Measurements from ENCODE around the gene SRCIN1.

The SRCIN1 gene

DNA sequence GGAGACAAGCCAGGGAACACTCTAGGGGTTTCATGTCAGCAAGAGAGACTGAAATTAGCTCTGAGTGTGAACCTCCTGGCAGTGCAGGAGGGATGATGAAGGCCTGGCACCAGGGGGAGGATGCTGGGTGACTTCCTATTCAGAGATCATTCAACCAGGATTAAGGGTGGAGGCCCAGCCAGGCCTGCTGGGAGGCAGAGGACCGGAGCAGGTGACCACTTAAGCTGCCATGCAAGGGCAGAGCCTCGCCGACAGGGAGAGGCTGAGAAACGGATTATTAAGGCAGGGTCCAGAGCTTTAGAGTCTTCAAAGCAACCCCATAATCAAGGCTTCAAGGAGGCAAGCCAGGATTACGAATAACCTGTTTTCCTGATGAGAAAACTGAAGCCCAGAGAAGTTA is 10.6 kb upstream of the SRCIN1 start:
- DNase-seq (ENCODE audit: low spot score), result peak; percentile 7

DNA sequence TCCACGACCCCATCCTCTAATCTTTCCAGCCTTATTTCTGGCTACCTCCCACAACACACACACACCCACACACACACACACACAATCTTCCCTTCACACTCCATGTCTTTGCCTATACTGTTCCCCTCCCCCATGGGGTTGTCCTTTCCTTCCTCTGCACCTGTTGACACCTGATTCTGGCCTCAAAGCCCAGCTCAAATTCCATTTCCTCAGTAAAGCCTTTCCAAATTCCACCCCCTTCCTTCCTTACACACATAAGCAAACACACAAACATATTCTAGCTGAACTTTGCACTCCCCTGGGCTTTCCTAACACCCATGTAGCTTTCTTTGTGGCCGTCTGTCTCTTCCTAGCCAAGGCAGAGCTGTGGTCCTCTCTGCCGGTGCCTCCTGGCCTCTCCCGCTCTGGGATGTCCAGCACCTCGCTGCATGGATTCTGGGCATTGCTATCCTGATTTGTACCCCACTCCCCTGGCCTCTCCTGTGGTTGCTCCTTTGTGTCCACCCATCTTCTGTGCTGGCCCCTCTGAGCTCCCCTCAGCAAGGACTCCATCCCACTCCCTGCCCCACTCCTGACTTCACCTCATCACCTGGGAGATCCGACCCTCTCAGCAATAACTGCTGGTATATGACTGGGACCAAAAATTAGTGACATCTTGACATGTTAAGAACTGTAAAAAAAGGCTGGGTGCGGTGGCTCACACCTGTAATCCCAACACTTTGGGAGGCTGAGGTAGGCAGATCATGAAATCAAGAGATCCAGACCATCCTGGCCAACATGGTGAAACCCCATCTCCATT is 8.4 kb upstream of the SRCIN1 start:
- DNase-seq (ENCODE audit: low spot score), result peak; percentile 11

DNA sequence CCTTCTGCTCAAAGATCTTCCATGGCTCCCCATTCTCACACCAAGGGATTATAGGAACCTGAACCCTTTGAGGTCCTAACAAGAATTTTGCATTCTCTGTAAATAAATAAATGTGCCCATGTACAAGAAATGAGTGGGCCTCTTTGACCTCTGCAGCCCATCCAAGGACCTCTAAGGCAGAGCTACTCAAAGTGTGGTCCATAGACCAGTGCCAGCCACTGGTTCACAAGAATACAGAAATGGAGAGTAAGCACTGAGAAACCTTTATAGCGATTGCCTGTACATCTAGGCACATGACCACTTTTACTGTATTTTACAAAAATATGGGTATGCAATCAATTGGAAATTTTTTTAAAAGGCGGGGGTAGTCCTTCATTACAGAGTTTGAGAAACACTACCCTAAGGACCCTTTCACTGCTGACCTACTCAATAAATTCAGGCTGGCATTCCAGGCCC is 7.8 kb upstream of the SRCIN1 start:
- DNase-seq (ENCODE audit: low spot score), result no peak

DNA sequence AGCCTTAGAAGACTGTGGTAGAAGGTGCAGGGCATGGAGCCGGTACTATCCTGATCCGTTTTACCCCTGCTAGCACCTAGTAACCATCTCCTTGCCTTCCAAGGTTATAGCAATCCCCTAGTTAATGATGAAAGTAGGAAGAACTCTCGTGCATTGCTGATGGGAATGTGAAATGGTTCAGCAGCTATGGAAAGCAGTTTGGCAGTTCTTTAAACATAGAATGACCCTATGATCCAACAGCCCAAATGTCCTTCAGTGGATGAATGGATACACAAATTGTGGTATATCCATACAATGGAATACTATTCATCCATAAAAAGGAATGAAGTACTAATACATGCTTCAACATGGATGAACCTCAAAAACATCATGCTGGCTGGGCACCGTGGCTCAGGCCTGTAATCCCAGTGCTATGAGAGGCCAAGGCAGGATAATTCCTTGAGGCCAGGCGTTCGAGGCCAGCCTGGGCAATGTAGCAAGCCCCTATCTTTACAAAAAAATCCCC is 6.2 kb upstream of the SRCIN1 start:
- DNase-seq (ENCODE audit: low spot score), result no peak

DNA sequence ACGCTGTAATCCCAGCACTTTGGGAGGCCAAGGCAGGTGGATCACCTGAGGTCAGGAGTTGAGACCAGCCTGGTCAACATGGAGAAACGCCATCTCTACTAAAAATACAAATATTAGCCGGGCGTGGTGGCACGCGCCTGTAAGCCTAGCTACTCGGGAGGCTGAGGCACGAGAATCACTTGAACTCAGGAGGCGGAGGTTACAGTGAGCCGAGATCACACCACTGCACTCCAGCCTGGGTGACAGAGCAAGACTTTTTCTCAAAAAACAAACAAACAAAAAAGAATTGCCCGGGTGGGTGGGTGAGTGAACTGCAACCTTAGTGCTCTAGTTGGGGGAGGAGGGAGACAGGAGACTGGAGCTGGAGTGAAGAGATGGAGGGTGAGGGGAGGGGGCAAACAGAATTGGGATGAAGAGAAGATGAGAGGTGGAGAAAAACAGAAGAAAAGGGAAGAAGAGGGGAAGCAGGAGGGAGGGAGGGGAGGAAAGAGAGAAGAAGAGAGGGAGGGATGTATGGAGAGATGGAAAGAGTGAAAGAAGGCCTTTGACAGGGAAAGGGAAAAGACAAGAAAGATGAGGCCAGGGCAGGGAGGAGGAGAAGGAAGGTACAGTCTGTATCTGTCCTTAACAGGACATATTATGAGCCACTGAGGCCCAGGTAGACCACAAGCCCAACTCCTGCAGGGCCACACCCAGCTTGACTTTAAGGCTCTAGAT is 5.5 kb upstream of the SRCIN1 start:
- no peak for DNase-seq (ENCODE audit: low spot score)

DNA sequence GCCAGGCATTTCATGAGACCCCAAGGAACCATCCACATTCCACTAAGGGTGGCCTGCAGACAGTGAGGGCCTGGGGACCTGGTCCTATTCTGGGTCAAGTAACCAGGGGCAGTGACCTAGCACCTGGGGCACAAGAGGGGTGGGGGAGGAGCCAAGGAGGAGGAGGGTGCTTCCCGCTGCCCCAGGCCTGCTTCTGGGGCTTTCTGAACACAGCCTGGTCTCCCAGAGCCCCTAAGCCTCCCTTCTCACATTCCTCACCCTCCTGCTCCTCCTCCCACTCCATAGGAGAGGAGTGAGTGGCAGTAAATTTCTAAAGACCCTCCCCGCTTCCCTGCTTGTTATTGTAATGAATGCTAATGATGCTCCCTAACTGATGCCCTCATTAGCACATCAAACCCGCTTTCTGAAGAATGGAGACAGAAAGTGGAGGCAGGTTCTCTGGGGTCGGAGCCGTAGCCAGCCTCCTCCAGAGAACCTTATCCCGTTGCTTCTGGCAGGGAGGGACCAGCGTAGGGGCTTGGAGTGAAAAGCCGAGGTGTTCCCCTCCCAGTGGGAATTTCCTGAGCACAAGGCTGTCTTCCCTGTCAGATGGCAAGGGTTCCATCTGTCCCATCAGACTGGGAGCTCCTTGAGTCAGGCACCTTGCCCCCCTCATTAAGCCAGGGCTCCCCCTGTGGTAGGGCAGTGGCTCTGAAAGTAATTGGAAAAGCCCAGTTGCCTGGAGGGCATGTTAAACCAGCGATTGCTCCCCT is 3.7 kb upstream of the SRCIN1 start:
- DNase-seq (ENCODE audit: low spot score), result peak; percentile 73

DNA sequence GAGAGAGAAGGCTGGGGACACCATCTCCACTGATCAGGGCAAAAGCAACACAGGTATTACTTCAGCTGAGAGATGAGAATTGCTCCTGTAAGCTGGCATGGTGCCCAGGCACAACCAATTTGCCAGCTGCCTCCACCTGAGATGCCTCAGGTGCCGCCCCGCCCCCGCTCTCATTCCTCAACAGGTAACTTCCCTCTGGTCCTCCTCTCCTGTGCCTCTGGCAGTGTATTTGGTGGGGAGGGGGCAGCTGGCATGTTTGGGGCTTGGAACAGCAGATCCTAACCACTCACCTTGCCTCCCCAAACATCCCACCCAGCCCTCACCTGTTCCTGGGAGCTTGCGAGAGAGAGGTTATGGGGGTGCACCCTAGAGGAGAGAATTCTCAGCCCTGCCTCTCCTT is 2.9 kb upstream of the SRCIN1 start:
- DNase-seq (ENCODE audit: low spot score), result no peak

DNA sequence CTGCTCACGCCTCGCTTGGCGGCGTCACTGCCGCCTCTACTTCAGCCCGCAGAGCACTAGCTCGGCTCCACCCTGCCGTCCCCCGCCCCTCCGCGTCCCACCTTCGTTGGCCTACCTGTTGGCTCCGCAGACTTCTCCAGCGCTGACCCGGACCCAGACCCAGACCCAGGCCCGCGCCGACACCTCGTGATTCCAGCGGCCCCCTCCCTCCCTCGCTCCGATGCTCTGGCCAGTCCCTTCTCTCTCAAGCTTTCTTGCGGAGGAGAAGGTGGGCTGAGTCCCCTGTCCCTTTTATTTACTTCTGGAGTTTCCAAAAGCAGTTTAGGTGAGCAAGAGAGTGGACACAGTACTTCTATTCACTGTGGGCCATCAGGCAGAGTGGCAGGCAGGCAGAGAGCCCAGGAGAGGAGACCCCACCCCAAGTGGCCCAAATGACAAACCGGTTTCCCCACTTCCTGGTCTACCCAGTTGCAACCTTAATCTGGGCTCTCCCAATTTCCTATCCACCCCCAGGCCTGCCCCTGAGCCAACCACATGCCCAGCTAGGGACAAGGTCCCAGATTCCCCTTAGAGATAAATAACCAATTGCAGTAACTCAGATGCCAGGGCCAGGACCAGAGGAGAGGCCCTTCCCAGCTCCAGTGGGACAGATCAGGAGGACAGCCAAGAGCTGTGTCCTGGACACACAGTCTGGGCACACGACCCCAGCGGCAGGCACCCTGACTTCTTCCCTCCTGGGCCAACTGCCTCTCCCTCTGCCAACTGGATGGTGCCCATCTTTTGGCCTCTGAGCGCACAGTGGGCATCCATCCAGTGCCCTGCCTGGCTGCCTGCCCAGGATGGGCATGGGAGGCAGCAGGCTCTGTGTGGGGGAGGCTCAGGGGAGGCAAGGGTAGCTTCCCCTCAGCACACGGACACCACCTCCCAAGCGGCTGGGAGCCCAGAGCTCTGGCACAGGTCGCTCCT is 1.2 kb upstream of the SRCIN1 start:
- no peak for DNase-seq (ENCODE audit: low spot score)

DNA sequence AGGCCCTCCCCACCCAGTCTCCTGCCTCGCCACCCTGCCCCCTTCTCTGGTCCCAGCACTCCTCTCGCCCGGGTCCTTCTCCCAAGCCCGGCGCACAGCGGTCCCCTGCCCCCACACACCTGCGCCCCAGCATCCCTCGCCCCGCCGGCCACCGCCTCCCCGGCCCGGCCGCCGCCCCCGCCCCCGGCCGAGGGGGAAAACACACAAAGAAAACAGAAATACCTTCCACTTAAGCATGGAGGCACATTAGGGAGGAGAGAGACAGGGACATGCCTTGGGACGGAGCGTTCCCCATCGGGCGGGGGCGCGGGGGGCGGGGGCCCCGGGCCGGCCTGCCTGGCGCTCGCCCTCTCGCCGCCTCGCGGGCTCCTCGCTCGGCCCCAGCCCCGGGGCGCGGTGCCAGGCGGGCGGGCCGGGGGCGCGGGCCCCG is 326 bp downstream of the SRCIN1 start:
- DNase-seq (ENCODE audit: low spot score), result peak; percentile 71

DNA sequence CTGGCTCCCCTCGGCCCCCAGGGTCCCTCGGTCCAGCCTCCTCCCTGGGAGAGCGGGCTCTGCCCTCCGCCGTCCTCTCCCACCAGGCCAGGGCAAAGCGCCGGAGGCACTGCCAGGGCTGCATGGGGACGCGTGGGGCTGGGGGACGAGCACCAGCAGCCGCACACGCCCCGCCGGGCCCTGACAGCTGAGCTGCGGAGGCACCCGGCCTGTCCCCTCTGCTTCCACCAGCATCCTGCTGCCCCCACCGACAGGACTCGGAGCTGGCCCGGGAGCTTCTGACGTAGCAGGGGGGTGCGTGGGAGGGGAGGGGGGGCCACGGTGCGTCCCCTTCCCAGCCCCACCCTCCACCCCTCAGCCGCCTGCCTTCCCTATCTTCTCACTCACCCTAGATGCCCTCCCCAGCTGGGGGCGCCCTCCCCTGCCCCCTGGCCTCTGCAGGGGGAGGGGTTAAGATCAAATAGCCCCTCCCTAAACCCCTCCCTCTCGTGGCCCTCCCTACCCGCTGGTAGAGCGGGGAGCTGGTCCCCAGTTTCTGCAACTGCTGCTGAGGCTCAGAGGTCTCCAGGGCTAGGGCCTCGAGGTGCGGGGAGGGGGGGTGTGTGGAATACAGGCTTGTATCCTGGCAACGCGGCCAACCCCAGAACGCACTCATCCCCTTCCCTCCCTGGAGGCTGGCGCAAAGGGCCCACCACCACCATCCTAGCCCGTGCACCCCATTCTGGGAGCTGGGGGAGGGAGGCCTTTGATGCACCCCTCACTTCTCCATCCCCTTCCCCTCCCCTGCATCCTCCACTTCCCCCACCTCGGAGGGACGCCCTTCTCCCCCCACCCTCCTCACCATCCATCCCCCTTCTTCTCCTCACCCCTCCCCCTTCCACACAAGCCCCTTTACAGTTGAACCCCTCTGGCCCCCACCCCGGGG is 1.0 kb downstream of the SRCIN1 start:
- peak; percentile 42 for DNase-seq (ENCODE audit: low spot score)

DNA sequence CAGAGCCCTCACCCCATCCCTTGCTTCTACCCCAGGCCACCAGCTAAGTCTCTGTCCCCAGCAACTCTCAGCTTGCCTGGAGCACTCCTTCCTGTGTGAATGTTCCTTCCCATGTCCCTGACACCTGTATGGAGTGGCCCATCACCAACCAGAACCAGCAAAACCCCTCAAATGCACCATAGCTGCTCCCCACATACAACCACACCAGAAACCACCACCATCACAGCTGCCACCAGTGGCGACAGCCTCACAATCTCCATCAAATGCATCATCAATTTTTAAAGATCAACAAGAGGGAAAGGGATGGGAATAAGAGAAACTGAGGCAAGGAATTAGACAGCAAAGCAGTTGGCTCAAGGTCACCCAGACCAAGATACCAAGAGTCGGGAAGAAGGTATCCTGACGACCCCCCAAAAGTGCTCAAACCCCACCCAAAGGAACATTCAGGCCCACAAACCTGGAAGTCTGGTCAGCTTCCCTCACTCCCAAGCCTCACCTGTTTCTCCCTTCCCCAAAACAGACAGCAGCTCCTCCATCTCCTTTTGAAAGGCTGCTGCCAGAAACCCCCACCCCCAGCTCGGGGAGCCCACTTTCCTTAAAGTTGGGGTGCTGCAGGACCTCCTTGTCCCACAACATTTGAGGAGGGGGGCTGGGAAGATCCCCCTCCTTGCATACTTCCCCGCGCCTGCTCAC is 1.8 kb downstream of the SRCIN1 start:
- no peak for DNase-seq (ENCODE audit: low spot score)

DNA sequence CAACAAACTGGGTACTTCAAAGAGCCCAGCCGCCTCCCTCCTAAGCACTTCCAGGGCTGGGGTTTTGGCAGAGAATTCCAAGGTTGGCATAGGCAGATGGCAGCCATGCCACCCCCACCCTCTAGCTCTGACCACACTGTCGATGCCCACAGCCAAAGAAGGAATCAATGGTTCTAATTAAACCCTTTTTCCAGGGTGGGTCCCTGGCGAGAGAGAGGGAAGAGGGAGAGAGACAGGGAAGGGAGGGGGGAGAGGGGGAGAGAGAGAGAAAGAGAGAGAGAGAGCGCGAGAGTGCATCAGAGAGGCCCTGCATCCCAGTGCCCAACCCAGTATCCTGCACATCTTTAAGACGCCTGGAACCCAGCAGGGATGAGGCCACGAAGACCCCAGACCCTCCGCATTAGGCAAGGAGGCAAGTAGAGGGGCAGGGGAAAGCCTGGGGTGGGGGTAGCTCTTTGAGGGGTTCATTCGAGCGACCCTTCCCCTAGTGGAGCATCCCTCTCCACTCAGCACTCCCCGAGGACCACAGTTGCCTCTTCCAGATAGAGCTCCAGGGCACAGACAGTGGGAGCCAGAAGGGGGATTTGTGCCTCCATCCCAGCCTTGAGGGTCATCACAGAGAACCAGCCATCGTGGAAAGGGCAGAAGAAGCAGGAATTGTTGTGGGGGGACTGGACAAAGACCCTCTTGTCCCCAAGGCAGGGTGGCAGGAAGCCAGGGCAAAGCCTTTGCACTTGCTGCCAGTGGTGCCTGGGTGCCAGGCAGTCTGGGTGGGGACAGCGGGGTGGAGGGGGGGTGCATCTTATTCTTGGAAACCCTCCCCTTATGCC is 2.6 kb downstream of the SRCIN1 start:
- no peak for DNase-seq (ENCODE audit: low spot score)

DNA sequence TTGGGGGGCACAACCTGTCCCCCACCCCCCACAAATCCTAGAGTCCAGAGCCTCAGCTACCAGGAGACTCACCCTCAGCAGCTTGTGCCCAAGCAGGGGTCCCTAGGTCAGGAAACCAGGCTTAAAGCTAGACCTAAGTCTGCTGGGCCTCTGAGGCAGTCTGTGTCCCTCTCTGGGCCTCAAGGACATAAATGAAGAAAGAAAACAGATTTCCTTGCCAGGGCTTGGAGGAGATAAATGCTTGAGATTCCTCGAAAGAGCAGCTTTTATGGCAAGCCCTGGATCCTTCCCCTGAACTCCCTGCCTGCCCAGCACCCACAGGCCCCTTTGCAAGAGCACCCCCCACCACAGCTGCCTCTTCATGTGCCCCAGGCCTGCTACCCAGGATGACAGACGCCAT is 3.3 kb downstream of the SRCIN1 start:
- DNase-seq (ENCODE audit: low spot score), result no peak

DNA sequence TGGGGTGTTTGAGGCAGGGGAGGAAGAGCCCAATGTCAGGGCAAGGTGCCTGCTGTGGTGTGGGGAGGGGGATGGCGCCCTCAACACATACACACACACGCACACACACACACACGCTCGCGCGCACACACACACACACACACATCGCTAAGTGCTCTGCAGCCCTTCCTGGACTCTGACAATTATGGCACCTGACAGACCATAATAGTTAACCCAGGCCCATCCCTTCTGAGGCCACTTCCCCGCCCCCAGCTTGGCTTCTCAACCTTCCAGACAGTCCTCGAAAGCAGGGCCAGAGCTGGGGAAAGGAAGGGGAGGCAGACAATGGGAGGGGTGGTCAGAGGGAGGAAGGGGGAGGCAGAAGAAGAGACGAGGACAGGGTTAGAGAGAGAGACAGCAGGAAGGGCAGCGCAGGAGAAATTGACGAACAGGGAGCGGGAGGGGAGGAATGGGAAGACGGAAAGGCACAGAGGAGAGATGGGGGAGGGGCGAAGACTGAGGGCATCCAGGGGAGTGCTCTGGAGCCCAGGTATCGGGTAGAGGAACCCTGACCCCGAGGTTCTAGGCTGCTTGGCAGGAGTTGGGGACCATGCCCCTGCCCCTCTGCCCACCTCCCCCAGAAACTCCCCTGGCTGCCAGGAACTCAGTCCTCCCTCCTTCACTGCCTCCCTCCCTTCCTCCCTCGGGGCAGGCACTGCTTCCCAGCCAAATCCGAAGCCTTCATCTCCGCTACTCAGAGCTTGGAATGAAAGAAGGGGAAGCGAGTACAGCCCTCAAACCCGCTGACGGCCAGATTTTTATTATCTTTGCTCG is 4.0 kb downstream of the SRCIN1 start:
- DNase-seq (ENCODE audit: low spot score), result no peak

DNA sequence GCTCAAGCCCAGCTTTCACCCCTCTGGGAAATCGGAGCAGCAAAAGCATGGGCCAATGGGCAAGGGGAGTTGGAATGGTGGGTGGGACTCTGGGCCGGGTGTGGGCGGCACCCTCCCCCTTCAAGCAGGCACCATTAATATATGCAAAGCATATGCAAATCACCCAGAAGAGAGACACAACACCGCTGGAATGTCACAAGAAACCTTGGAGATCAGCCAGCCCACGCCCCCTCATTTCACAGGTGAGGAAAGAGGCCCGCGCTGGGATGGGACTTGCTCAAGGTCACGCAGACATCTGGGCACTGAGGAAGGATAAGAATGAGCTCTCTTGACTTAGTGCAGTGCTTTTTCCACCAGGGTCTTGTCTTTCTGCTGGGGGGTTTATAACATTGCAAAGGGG is 4.8 kb downstream of the SRCIN1 start:
- DNase-seq (ENCODE audit: low spot score), result peak; percentile 43

DNA sequence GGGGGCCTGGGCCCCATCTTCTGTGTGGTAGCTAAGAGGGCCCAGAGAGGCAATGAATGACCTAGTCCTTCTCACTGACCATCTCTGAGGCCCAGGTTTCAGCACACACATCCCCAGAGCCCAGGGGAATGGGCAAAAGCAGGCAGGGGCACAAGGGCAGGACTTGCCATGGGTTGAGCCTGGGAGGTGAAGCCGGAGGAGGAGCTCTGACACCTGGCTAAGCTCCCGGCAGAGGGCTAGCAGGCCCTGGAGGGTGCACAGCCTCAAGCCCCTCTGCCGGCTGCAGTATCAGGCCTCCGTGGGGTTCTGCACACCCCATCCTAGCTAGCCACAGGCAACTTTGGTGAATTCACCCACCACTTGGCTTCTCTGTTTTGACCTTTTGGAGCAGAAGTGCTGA is 5.3 kb downstream of the SRCIN1 start:
- DNase-seq (ENCODE audit: low spot score), result no peak

DNA sequence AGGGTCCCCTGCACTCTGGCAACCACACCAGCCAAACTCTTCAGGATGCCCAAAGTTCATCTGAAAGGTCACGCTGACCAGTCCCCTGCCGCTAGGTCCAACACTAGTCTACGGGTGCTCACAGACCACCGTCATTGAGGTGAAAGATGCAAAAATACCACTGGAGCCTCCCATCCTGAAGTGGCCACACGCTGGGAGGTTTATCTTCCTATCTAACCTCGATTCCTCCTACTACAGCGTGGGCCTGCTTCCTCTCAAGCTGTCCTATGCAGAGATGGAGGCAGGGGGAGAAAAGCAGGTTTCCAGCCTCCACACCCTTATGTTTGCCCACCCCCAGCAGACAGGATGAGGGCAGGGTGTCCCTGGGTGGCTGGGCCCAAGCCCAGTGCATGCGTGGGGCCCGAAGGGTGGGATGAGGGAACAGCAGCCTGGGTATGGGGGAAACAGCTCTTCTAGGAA is 6.3 kb downstream of the SRCIN1 start:
- no peak for DNase-seq (ENCODE audit: low spot score)

DNA sequence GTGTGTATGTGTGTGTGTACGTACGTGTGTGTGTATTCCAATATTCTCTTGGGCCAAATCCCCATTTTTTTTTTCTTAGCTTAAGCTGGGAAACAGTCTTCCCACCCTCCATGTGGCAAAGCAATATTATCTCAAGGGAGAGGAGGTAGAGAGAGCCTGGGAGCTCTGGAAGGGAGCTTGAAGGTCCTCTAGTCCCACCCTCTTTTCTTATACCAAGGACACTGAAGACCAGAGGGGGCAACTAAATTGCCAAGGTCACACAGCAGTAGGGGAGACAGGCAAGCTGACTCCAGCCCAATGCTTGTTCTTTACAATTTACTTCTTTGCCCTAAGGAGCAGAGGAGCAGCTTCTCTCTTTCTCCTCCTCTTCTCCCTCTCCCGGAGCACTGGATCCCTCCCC is 6.8 kb downstream of the SRCIN1 start:
- no peak for DNase-seq (ENCODE audit: low spot score)

Measured in iPS-NIHi11 (cell line).